MCF 10A (cell line): ENCODE data around the gene MUSTN1. TPM values are rescaled to one million over a fixed set of nuclear protein-coding genes. Genes with fewer than 3 reads are reported as not detected.
A peak's percentile ranks its signal among the peaks of the same experiment; 100 is the strongest.

Experiments used
- BruUV-seq: library from RNA; stranded (reverse); fragments of 400-500 nt; replicated peaks from 2 replicates; lab custom pipeline; 2021; lab: Mats Ljungman, UMichigan
- CTCF ChIA-PET: fragments of 300-600 bp; sonication (Branson Sonifier 250); formaldehyde crosslinking; extraction: SDS; loops from one replicate; lab custom pipeline; 2021; ENCODE audit warnings: antibody characterized with exemption, inconsistent platforms; lab: Yijun Ruan, JAX
- POLR2A ChIA-PET: fragments of 300-600, 350-650 bp; sonication (Branson Sonifier 250); formaldehyde crosslinking; extraction: SDS; loops from one replicate; lab custom pipeline; 2020; ENCODE audit warnings: antibody characterized with exemption, inconsistent platforms; lab: Yijun Ruan, JAX
- DNase-seq: peaks from one replicate; pipeline ENCODE4 v3.0.0-alpha.2; 2018; ENCODE audit not compliant: unreplicated experiment
- H3K27ac Mint-ChIP-seq: one replicate; pipeline ENCODE4 v1.8.0; 2022; ENCODE audit warnings: mild to moderate bottlenecking, low read depth, mixed read lengths; ENCODE audit not compliant: unreplicated experiment
- H3K27me3 Mint-ChIP-seq: one replicate; pipeline ENCODE4 v1.8.0; 2022; ENCODE audit warnings: mixed read lengths; ENCODE audit not compliant: insufficient read depth, unreplicated experiment
- H3K36me3 Mint-ChIP-seq: one replicate; pipeline ENCODE4 v1.8.0; 2022; ENCODE audit warnings: mild to moderate bottlenecking, moderate library complexity, mixed read lengths; ENCODE audit not compliant: insufficient read depth, unreplicated experiment
- H3K4me1 Mint-ChIP-seq: one replicate; pipeline ENCODE4 v1.8.0; 2022; ENCODE audit warnings: mixed read lengths; ENCODE audit not compliant: insufficient read depth, unreplicated experiment
- H3K4me3 Mint-ChIP-seq: one replicate; pipeline ENCODE4 v1.8.0; 2022; ENCODE audit warnings: mild to moderate bottlenecking, moderate library complexity, mixed read lengths; ENCODE audit not compliant: unreplicated experiment
- H3K9me3 Mint-ChIP-seq: one replicate; pipeline ENCODE4 v1.8.0; 2022; ENCODE audit warnings: mixed read lengths; ENCODE audit not compliant: unreplicated experiment
- intact Hi-C: fragments of 100-400 bp; cut with micrococcal nuclease; formaldehyde crosslinking; loops from 2 replicates; pipeline ENCODE4 v1.14.1; 2022
- total RNA-seq: library from RNA; stranded (reverse); gene quantifications from 2 replicates; pipeline ENCODE4 v1.2.3, GENCODE V29; 2022
- TF ChIP-seq, protein P1 (sequence below): fragments of 200-600 bp; IDR thresholded peaks from one replicate; pipeline ENCODE4 v1.8.0; 2022; ENCODE audit warnings: antibody characterized with exemption, mild to moderate bottlenecking; ENCODE audit not compliant: unreplicated experiment

Gene MUSTN1
- total RNA-seq, 1 experiment from 2014 or later: not detected

DNA sequence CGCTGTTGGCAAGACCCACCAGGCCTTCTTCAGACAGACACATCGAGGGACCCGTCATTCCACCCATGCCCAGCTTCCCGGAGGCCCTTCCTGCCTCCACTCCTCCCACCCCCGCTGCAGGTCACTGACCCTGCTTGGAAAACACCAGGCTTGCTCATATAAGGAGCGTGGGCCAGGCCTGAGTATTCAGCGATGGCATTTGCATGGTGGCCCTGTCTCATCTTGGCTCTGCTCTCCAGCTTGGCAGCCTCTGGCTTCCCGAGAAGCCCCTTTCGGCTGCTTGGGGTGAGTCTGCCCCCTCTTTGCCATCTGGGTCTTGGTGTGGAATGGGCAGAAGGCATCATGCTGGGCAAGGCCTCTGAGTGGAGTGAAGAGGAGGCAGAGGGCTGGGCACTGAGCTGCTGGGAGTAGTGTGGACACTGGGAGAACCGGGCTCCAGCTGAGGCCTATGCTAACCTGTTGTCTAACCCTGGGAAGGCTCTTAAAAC lies 40.2 kb downstream of the MUSTN1 start, which contains the start of gene ITIH3:
Gene ITIH3, plus strand, starts transcription at position 185 of the 488 bp plus-strand sequence. Its CDS starts 8 bp downstream, at position 193.
- Mint-ChIP-seq H3K9me3 (no peaks in the 10 kb centered on the region), H3K36me3 (no peaks in the 10 kb centered on the region), H3K27ac (no peak within 1 kb of the TSS), H3K4me1 (peaks cover 18% of the 10 kb centered on the region), H3K4me3 (no peak within 1 kb of the TSS), H3K27me3 (no peaks in the 10 kb centered on the region)
- no peak for DNase-seq
- ChIA-PET CTCF (interaction anchor here (0.7 to 1.0 kb wide), 2 partner anchors 22 kb away, joined by 4 to 5 read pairs; no protein-coding TSS in a partner anchor), POLR2A (interaction anchor here (0.6 kb wide), 2 partner anchors 18 to 158 kb away, joined by 3 to 7 read pairs; no protein-coding TSS in a partner anchor)
- TF ChIP-seq, protein P1, sequence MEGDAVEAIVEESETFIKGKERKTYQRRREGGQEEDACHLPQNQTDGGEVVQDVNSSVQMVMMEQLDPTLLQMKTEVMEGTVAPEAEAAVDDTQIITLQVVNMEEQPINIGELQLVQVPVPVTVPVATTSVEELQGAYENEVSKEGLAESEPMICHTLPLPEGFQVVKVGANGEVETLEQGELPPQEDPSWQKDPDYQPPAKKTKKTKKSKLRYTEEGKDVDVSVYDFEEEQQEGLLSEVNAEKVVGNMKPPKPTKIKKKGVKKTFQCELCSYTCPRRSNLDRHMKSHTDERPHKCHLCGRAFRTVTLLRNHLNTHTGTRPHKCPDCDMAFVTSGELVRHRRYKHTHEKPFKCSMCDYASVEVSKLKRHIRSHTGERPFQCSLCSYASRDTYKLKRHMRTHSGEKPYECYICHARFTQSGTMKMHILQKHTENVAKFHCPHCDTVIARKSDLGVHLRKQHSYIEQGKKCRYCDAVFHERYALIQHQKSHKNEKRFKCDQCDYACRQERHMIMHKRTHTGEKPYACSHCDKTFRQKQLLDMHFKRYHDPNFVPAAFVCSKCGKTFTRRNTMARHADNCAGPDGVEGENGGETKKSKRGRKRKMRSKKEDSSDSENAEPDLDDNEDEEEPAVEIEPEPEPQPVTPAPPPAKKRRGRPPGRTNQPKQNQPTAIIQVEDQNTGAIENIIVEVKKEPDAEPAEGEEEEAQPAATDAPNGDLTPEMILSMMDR: no peak
- intact Hi-C loops: no loop called here
- BruUV-seq: no TSS peak

GRCh38 chr3:52793702-52794611 lies 40.9 kb downstream of the MUSTN1 start:
- intact Hi-C loops: no loop called here
- H3K36me3 Mint-ChIP-seq: no peaks in the 10 kb centered on the region
- ChIA-PET CTCF (no interaction called here), POLR2A (interaction anchor here (0.6 kb wide), 2 partner anchors 18 to 158 kb away, joined by 3 to 7 read pairs; no protein-coding TSS in a partner anchor)
- H3K27ac Mint-ChIP-seq: no peak overlapping the region
- no TSS peak for BruUV-seq
- no peaks in the 10 kb centered on the region for H3K27me3 Mint-ChIP-seq
- H3K4me3 Mint-ChIP-seq: no peak overlapping the region
- peaks cover 11% of the 10 kb centered on the region for H3K4me1 Mint-ChIP-seq
- no peak for DNase-seq
- TF ChIP-seq, protein P1: no peak
- no peaks in the 10 kb centered on the region for H3K9me3 Mint-ChIP-seq

DNA sequence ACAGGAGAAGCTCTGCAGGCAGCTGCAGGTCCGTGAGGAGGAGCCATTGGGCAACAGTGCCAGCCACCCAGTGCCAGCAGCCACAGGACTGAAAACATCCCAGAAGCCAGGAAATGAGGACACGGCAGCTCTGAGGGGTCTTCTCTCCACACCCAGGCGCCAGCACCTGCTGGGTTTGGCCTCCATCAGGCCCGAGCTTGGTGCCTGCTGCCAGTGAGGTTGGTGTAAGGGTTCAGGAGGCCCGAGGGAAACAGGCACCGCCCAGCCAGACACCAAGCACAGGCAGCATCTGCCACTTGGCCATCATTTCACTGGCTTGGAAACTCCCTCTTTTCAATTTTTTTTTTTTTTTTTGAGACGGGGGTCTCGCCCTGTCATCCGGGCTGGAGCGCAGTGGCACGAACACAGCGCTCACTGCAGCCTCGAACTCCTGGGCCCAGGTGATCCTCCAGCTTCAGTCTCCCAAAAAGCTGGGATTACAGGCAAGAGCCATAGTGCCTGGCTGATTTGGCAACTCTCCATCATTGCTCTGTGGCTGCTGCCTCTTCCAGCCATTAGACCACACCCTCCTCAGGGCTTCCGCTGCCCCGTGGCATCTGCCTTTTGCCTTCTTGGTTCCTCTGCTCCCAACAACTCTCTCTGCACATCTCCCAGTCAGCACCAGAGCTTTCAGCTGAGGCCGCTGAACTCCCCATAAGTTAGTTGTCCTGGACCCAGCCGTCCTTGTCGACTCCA lies 41.7 kb downstream of the MUSTN1 start:
- ChIA-PET POLR2A (interaction anchor here (0.5 kb wide), 1 partner anchor 44 kb away, joined by 3 read pairs; no protein-coding TSS in a partner anchor), CTCF (interaction anchor here (0.8 kb wide), 1 partner anchor 243 kb away, joined by 3 read pairs; no protein-coding TSS in a partner anchor)
- peak; percentile 7 for DNase-seq
- TF ChIP-seq, protein P1: no peak
- Mint-ChIP-seq H3K27me3 (no peaks in the 10 kb centered on the region), H3K4me3 (no peak overlapping the region), H3K36me3 (no peaks in the 10 kb centered on the region), H3K9me3 (no peaks in the 10 kb centered on the region), H3K4me1 (peaks cover 6% of the 10 kb centered on the region), H3K27ac (no peak overlapping the region)
- intact Hi-C loops: no loop called here
- BruUV-seq: no TSS peak
